Nephron (organoid): ENCODE measurements around the gene WDR89.

Experiments
- H3K27ac Mint-ChIP-seq, 3 experiments: 2 replicates each; pipeline ENCODE4 v1.8.0; 2020; ENCODE audit warnings: mixed read lengths in 3 of 3, mild to moderate bottlenecking in 2 of 3, moderate library complexity in 1 of 3
- H3K27me3 Mint-ChIP-seq: 2 replicates; pipeline ENCODE4 v1.8.0; 2021; ENCODE audit warnings: low read depth, mild to moderate bottlenecking, moderate library complexity, mixed read lengths
- H3K36me3 Mint-ChIP-seq: 2 replicates; pipeline ENCODE4 v1.8.0; 2020; ENCODE audit warnings: low read depth, mixed read lengths
- H3K4me1 Mint-ChIP-seq: 2 replicates; pipeline ENCODE4 v1.8.0; 2020; ENCODE audit warnings: mixed read lengths
- H3K4me3 Mint-ChIP-seq, 3 experiments: 2 replicates each; pipeline ENCODE4 v1.8.0; 2020; ENCODE audit warnings: mild to moderate bottlenecking in 3 of 3, mixed read lengths in 3 of 3, moderate library complexity in 2 of 3
- H3K9me3 Mint-ChIP-seq: 2 replicates; pipeline ENCODE4 v1.8.0; 2020; ENCODE audit warnings: mixed read lengths
- CTCF ChIP-seq, 3 experiments: fragments of 200-600 bp; sonication (generic); IDR thresholded peaks; one replicate each; pipeline ENCODE4 v1.5.0; 2021; ENCODE audit warnings: antibody characterized with exemption in 3 of 3; ENCODE audit not compliant: unreplicated experiment in 3 of 3

WDR89 gene

DNA sequence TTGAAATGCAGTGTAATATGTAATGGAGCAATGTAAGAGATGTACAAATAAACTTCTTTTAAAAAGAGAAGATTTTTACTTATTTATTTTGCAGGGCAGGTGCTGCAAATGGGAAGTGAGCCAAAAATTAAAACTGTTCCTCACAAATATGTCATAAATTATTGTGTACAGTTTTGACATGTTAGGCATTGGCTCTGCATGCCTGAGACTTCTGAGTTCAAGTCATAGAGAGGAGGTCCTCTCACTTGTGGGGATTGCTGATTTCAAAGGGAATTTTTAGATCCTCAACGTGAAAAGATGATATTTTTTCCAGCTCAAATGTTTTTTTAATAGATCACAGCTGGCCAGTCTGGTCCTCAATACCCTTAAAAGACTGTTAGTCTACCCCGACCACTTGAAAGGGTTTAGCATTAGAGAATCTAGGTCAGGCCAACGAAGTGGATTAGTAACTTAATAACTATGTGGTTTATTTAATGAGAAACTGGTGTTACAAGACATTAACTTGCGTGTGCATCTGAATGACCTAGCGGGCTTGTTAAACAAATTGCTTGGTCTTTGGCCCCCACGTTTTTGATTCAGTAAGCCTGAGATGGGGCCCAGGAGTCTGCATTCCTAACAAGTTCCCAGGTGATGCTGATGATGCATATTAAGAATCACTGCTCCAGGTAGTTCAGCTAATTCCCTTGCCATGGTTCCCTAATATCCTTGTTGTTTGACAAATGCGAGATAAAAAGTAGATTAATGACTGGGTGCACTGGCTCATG lies 30.9 kb upstream of the WDR89 start:
- TF ChIP-seq CTCF (IDR thresholded peaks at IDR 0.05; ENCODE audit: unreplicated experiment in 3 of 3) = no peak
- Mint-ChIP-seq H3K27ac (peak overlapping the region; percentile 37 to 86 (median 74)), H3K4me3 (no peak overlapping the region), H3K27me3 (no peaks in the 10 kb centered on the region), H3K36me3 (peaks cover 8% of the 10 kb centered on the region), H3K9me3 (no peaks in the 10 kb centered on the region), H3K4me1 (peaks cover 11% of the 10 kb centered on the region)

- Mint-ChIP-seq H3K27me3 (no peaks in the 10 kb centered on the region), H3K36me3 (peaks cover 5% of the 10 kb centered on the region), H3K4me3 (no peak overlapping the region), H3K9me3 (no peaks in the 10 kb centered on the region), H3K4me1 (peaks cover 11% of the 10 kb centered on the region), H3K27ac (peak overlapping the region; percentile 15 to 86 (median 37))
- no peak for TF ChIP-seq CTCF (IDR thresholded peaks at IDR 0.05; ENCODE audit: unreplicated experiment in 3 of 3)
Measured at GRCh38 chr14:63671987-63672386, 30.3 kb upstream of the WDR89 start.

DNA sequence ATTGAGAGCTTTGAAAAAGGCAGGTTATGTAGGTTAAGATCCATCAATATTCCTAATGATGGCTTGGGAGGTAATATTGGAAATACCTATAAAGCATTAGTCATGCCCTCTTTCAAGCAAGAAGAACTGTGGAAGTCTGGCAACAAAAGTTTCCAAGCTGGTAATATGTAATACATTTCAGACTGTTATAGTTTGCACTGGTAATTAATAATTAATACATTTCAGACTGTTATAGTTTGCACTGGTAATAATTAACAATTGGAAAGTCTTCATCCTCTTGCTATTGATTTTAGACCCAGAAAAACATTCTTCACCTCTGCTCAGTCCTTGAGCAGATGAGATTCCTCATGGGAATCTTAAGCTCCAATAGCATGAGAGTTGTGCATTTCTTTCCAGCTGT lies 29.0 kb upstream of the WDR89 start:
- H3K27me3 Mint-ChIP-seq = no peaks in the 10 kb centered on the region
- no peaks in the 10 kb centered on the region for H3K9me3 Mint-ChIP-seq
- H3K36me3 Mint-ChIP-seq = no peaks in the 10 kb centered on the region
- peak overlapping the region; percentile 44 to 84 (median 70) for H3K27ac Mint-ChIP-seq
- no peak for TF ChIP-seq CTCF (IDR thresholded peaks at IDR 0.05; ENCODE audit: unreplicated experiment in 3 of 3)
- H3K4me3 Mint-ChIP-seq = peak overlapping the region in 1 of 3 experiments; percentile 40
- H3K4me1 Mint-ChIP-seq = peaks cover 11% of the 10 kb centered on the region

GRCh38 chr14:63666335-63666734 lies 24.7 kb upstream of the WDR89 start:
- H3K4me3 Mint-ChIP-seq = no peak overlapping the region
- H3K27ac Mint-ChIP-seq = no peak overlapping the region
- no peaks in the 10 kb centered on the region for H3K27me3 Mint-ChIP-seq
- H3K9me3 Mint-ChIP-seq = no peaks in the 10 kb centered on the region
- TF ChIP-seq CTCF (IDR thresholded peaks at IDR 0.05; ENCODE audit: unreplicated experiment in 3 of 3) = no peak
- no peaks in the 10 kb centered on the region for H3K4me1 Mint-ChIP-seq
- H3K36me3 Mint-ChIP-seq = no peaks in the 10 kb centered on the region

DNA sequence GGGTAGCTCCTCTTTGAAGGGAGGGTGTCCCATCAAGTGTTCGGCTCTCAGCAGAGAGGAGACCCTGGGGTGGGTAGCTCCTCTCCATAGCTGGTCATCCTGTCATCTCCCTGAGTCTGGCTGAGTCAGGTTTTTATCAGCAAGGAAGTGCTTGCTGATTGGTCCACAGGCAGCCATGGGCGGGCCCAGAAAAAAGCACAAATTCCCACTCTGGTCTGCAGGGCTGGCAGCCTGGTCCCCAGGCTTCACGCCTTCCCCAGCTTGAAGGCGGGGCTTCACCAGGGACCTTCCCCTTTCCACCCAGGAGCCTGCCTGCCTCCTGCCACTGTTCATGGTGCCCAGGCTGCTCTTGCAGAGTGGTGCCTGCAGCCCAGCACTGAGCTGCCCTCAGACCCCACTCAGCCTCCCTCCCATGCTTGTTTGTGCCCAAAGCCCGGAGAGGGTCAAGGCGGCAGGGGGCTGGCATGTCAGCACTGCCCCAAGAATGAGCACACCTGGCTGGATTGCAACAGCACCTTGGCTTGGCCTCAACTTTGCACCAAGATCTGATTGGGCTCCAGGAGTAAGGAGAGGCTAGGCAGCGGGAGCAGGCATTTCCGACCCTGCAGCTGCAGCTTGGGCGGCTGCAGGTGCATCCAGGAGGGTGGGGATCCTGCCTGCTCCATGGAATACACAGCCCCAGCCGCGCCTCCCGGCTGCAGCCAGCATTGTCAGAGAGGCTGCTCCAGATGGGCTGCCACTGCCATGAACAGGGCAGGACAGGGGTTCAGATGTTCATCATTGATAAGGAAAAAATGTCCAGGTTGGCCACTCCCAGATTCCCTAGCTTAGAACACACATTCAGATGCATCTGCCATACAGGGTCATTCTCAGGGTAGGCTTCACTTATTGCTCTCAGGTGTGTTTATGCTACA lies 22.0 kb upstream of the WDR89 start:
- no peaks in the 10 kb centered on the region for H3K9me3 Mint-ChIP-seq
- H3K36me3 Mint-ChIP-seq = peaks cover 3% of the 10 kb centered on the region
- H3K27ac Mint-ChIP-seq = no peak overlapping the region
- TF ChIP-seq CTCF (IDR thresholded peaks at IDR 0.05; ENCODE audit: unreplicated experiment in 3 of 3) = no peak
- H3K4me1 Mint-ChIP-seq = no peaks in the 10 kb centered on the region
- H3K27me3 Mint-ChIP-seq = no peaks in the 10 kb centered on the region
- H3K4me3 Mint-ChIP-seq = no peak overlapping the region
